Measurements from ENCODE around the gene SPOCK1.

Gene SPOCK1

DNA sequence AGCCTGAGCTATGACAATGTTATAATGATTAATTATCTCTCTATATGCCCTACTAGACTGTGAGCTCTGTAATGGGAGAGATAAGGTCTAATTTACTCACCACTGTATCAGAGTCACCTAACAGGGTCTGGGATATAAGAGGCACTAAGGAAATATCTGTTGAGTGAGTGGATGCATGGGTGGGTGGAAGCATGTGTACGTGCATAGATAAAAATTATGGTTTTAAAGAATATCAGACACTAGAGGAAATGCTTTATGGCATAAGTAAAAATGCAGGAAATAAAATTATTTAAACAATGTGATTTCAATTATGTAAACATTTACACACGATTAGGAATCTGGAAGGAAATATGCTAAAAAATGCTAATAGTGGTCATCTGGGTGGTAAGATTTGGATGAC, 137.8 kb downstream of the SPOCK1 start:
- Mint-ChIP-seq H3K4me3 (no peak overlapping the region), H3K36me3 (no peaks in the 10 kb centered on the region), H3K27me3 (no peaks in the 10 kb centered on the region), H3K9me3 (no peaks in the 10 kb centered on the region), H3K4me1 (no peaks in the 10 kb centered on the region), H3K27ac (no peak overlapping the region)
- CTCF ChIA-PET, result interaction anchor here (0.6 kb wide), 1 partner anchor 16 kb away, joined by 3 read pairs; no protein-coding TSS in a partner anchor
- DNase-seq, result no peak

DNA sequence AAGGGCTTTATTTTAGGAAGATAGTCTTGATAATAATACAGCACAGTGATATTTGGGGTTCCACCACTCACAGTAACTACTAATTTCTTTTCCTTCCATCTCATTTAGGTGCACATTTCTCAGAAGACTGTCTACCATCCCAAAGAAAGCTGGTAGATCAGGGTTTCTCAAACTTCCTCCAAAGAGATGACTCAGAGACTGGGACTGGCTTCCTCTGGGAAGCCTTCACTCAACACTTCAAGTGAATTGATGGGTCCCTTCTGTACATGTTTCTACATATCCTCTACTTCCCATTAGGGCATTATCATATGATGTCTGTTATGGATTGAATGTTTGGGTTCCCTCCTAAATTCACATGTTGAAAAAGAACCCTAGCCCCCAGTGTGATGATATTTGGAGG, 138.5 kb downstream of the SPOCK1 start:
- no peaks in the 10 kb centered on the region for H3K9me3 Mint-ChIP-seq
- no peaks in the 10 kb centered on the region for H3K4me1 Mint-ChIP-seq
- no peak overlapping the region for H3K27ac Mint-ChIP-seq
- H3K36me3 Mint-ChIP-seq, result no peaks in the 10 kb centered on the region
- no peaks in the 10 kb centered on the region for H3K27me3 Mint-ChIP-seq
- H3K4me3 Mint-ChIP-seq, result no peak overlapping the region
- DNase-seq, result no peak
- CTCF ChIA-PET, result no interaction called here

DNA sequence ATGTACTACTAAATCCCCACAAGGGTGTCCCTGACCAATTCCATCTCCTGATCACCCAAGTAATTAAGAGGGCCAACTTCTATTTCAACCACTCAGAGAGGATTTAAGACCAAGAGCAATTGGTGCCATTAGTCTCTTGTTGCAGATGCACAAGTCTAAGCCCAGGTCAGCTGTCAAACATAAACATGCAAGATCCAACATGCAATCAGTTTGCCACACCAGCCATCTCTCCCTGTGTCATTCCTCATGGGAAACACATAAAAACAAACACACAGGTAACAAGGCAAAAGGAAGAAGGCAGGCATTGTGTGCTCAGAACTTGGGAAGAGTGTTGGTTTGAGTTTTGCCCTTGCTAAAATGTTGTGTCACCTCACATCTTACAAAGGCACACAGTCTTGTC, 139.2 kb downstream of the SPOCK1 start:
- Mint-ChIP-seq H3K27me3 (no peaks in the 10 kb centered on the region), H3K4me1 (no peaks in the 10 kb centered on the region), H3K9me3 (no peaks in the 10 kb centered on the region), H3K36me3 (no peaks in the 10 kb centered on the region), H3K4me3 (no peak overlapping the region), H3K27ac (no peak overlapping the region)
- CTCF ChIA-PET, result no interaction called here
- no peak for DNase-seq

- Mint-ChIP-seq H3K9me3 (no peaks in the 10 kb centered on the region), H3K27me3 (peaks cover 6% of the 10 kb centered on the region), H3K36me3 (no peaks in the 10 kb centered on the region), H3K4me3 (no peak overlapping the region), H3K4me1 (no peaks in the 10 kb centered on the region), H3K27ac (no peak overlapping the region)
- CTCF ChIA-PET, result no interaction called here
- DNase-seq, result no peak
Measured at GRCh38 chr5:137357436-137357835, 141.7 kb downstream of the SPOCK1 start.

DNA sequence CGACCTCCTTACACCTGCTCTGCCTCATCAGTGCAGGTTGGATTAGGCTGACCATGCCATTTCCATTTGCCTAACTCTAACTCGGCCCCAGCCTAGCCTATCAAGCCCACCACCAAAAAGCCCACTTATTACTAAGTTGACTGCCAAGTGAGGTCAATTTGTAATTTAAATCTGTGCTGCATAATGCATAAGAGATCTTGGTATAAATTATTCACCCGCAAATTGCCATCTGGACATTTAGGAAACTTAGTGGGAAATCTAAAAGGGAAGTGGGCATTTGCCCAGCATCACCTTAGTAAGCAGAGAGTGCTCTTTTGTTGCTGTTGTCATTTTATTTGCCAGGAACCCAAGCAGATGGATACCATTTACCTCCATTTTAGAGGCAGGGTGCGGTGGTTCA, 143.0 kb downstream of the SPOCK1 start:
- H3K9me3 Mint-ChIP-seq, result no peaks in the 10 kb centered on the region
- no peaks in the 10 kb centered on the region for H3K36me3 Mint-ChIP-seq
- H3K27me3 Mint-ChIP-seq, result peaks cover 6% of the 10 kb centered on the region
- no peak for DNase-seq
- no peak overlapping the region for H3K27ac Mint-ChIP-seq
- CTCF ChIA-PET, result no interaction called here
- H3K4me3 Mint-ChIP-seq, result no peak overlapping the region
- H3K4me1 Mint-ChIP-seq, result no peaks in the 10 kb centered on the region

GRCh38 chr5:137355708-137356107, 143.4 kb downstream of the SPOCK1 start:
- Mint-ChIP-seq H3K27ac (no peak overlapping the region), H3K36me3 (no peaks in the 10 kb centered on the region), H3K4me3 (no peak overlapping the region), H3K9me3 (no peaks in the 10 kb centered on the region), H3K4me1 (no peaks in the 10 kb centered on the region), H3K27me3 (peaks cover 6% of the 10 kb centered on the region)
- CTCF ChIA-PET, result no interaction called here
- DNase-seq, result no peak

DNA sequence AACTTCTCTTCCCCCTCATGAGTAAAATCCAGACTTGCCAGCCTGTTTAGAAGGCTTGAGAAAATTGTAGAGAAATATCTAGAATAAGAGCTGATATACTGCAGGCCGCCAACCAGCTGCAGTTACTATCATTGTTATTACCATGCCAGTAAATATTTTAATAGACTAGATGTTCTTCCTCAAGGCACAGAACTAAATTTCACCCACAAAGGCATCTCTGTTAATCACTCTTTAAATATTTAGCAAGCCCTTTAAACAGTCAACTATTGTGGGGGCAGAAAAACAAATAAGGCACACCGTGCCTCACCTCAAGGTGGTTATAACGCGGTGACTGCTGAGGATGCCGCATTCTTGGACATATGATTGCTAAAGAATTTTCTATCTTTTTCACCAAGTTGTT, 147.0 kb downstream of the SPOCK1 start:
- no peaks in the 10 kb centered on the region for H3K4me1 Mint-ChIP-seq
- no peak overlapping the region for H3K4me3 Mint-ChIP-seq
- H3K27me3 Mint-ChIP-seq, result peaks cover 6% of the 10 kb centered on the region
- CTCF ChIA-PET, result no interaction called here
- no peaks in the 10 kb centered on the region for H3K9me3 Mint-ChIP-seq
- DNase-seq, result no peak
- H3K27ac Mint-ChIP-seq, result no peak overlapping the region
- no peaks in the 10 kb centered on the region for H3K36me3 Mint-ChIP-seq

DNA sequence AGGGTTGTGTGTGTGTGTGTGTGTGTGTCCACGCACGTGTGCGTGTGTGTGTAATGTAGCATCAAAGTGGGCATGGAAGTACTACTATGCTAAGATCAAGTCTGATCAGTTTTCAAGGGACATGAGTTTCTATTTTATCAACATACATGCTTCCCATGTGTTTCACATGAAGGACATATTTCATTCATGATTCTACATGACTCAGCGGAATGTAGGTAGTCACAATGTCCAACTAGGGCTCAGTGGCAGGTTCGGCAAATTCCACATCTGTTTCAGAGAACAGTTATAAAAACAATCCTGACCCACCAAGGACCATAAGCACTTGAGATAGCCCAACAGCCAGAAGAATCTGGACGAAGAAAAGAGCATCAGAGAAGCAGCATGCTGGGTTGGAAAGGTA, 148.3 kb downstream of the SPOCK1 start:
- Mint-ChIP-seq H3K4me3 (no peak overlapping the region), H3K4me1 (no peaks in the 10 kb centered on the region), H3K9me3 (no peaks in the 10 kb centered on the region), H3K27ac (no peak overlapping the region), H3K36me3 (no peaks in the 10 kb centered on the region), H3K27me3 (peaks cover 6% of the 10 kb centered on the region)
- CTCF ChIA-PET, result no interaction called here
- DNase-seq, result no peak

DNA sequence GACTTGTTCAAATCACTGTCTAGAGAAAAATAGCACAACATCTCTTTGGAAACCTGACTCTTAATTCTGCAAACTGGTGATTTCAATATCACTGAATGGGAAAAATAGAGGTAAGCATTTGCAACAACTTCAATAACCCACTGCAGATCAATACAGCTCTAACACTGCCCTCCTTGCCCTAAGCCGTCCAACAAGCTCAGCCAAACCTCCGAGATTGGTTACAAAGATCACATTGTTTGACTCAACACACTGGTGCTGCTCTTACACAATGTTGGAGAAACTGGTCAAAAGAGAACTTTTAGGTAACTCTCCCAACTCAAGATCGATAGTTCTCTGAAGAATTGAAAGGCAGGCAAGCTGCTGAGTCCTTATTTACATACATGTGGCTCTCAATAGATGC, 150.4 kb downstream of the SPOCK1 start:
- no peak for DNase-seq
- no peaks in the 10 kb centered on the region for H3K36me3 Mint-ChIP-seq
- CTCF ChIA-PET, result no interaction called here
- H3K27ac Mint-ChIP-seq, result no peak overlapping the region
- H3K9me3 Mint-ChIP-seq, result no peaks in the 10 kb centered on the region
- no peak overlapping the region for H3K4me3 Mint-ChIP-seq
- H3K4me1 Mint-ChIP-seq, result no peaks in the 10 kb centered on the region
- H3K27me3 Mint-ChIP-seq, result peaks cover under 1% of the 10 kb centered on the region

DNA sequence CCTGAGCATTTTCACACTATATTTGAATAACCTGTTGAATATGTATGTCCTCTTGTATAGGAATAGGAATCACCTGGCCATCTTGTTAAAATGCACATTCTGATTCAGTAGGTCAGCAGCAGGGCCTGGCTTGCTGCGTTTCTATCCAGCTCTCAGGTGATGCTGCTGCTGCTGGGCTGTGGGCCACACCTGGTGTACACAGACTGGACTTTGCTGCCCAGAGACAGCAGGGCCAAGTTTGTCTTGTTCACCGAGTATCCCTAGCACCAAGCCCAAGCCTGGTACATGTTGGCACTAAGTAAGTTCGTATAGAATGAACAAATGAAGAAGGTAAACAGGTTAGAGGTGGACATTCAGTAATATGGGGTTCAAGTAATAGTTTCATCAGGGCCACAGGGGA, 151.3 kb downstream of the SPOCK1 start:
- H3K27ac Mint-ChIP-seq, result no peak overlapping the region
- DNase-seq, result no peak
- peaks cover 3% of the 10 kb centered on the region for H3K27me3 Mint-ChIP-seq
- no peak overlapping the region for H3K4me3 Mint-ChIP-seq
- H3K36me3 Mint-ChIP-seq, result no peaks in the 10 kb centered on the region
- no peaks in the 10 kb centered on the region for H3K9me3 Mint-ChIP-seq
- no peaks in the 10 kb centered on the region for H3K4me1 Mint-ChIP-seq
- CTCF ChIA-PET, result no interaction called here

DNA sequence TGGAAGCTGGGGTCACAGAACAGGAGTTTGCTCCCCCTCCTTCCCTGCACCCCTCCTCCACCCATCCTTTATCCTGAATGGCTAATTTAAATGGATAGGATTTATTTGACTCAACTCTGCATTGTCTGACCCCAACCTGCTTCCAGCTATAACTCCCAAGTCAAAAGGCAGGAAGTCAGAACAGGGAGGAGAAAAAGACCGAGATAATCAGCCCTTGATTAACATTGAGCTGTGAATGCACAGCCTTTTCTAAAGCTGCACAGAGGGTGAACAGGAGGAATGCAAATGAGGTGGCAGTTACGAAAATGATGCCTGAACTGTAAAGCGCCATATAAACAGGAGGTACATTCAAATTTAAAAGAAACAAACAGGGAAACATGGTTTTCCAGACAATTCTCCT, 152.8 kb downstream of the SPOCK1 start:
- CTCF ChIA-PET, result no interaction called here
- Mint-ChIP-seq H3K4me1 (no peaks in the 10 kb centered on the region), H3K9me3 (no peaks in the 10 kb centered on the region), H3K4me3 (no peak overlapping the region), H3K27ac (no peak overlapping the region), H3K36me3 (no peaks in the 10 kb centered on the region), H3K27me3 (peaks cover 3% of the 10 kb centered on the region)
- DNase-seq, result no peak

- Mint-ChIP-seq H3K36me3 (no peaks in the 10 kb centered on the region), H3K4me1 (no peaks in the 10 kb centered on the region), H3K27me3 (peaks cover 3% of the 10 kb centered on the region), H3K4me3 (no peak overlapping the region), H3K9me3 (no peaks in the 10 kb centered on the region), H3K27ac (no peak overlapping the region)
- CTCF ChIA-PET, result interaction anchor here (0.6 to 1.2 kb wide), 4 partner anchors 16 to 153 kb away, joined by 3 to 5 read pairs (median 4); partner anchors contain the start of gene SPOCK1
- DNase-seq, result no peak
Measured at GRCh38 chr5:137345396-137345795, 153.7 kb downstream of the SPOCK1 start.

DNA sequence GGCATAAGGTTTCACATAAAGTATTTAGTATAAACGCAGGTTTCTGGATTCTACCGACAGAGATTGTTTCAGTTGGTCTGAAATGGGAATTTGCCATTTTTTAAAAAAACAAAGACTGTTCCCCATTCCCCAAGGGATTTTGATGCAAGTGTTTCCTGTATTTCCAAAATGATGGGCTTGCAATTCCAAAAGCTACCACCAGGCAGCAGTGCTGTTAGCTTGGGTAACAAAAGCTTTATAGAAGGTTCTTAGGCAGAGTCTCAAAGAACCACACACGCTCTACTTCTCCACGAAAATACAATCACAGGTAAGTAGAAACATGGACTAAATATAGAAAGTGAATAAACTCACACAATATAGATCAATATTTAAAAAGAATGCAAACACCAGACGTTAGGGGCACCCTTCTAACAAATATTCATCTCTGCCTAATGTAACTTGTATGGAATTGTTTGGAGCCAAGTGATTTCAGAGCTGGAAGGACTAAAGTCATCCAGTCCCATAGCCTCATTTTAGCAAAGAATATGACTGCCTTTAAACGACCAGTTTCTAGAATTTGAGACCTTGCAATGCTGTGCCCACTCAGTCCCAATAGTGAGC, 154.3 kb downstream of the SPOCK1 start:
- peak; percentile 40 for DNase-seq
- no peaks in the 10 kb centered on the region for H3K4me1 Mint-ChIP-seq
- H3K27me3 Mint-ChIP-seq, result peaks cover 3% of the 10 kb centered on the region
- no peaks in the 10 kb centered on the region for H3K36me3 Mint-ChIP-seq
- H3K4me3 Mint-ChIP-seq, result no peak overlapping the region
- H3K9me3 Mint-ChIP-seq, result no peaks in the 10 kb centered on the region
- no peak overlapping the region for H3K27ac Mint-ChIP-seq
- CTCF ChIA-PET, result interaction anchor here (0.6 to 1.2 kb wide), 4 partner anchors 17 to 154 kb away, joined by 3 to 5 read pairs (median 4); partner anchors contain the start of gene SPOCK1

GRCh38 chr5:137344021-137344420, 155.1 kb downstream of the SPOCK1 start:
- Mint-ChIP-seq H3K4me3 (no peak overlapping the region), H3K4me1 (no peaks in the 10 kb centered on the region), H3K27ac (no peak overlapping the region), H3K36me3 (no peaks in the 10 kb centered on the region), H3K27me3 (peaks cover 3% of the 10 kb centered on the region), H3K9me3 (no peaks in the 10 kb centered on the region)
- CTCF ChIA-PET, result no interaction called here
- DNase-seq, result no peak

DNA sequence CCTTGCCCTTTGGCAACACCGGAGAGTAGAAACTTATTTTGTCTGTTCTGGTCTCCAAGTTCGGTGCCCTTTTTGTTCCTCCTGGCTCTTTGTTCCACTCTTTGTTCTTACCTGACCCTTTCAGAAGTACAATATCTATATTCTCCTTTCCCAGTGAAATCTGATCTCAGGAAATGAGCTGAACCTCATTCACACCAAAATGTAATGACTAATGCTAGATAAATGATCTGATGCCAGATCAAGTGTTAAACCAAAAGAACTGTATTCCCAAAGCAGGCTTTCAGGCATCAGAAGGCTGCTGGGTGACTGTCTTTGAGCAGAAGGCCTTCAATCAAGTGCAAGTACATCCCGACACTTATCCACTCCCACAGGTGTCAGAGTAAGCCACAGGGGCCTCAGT, 156.4 kb downstream of the SPOCK1 start:
- H3K4me3 Mint-ChIP-seq, result no peak overlapping the region
- no peak overlapping the region for H3K27ac Mint-ChIP-seq
- DNase-seq, result no peak
- peaks cover 3% of the 10 kb centered on the region for H3K27me3 Mint-ChIP-seq
- no peaks in the 10 kb centered on the region for H3K36me3 Mint-ChIP-seq
- CTCF ChIA-PET, result no interaction called here
- no peaks in the 10 kb centered on the region for H3K9me3 Mint-ChIP-seq
- no peaks in the 10 kb centered on the region for H3K4me1 Mint-ChIP-seq

DNA sequence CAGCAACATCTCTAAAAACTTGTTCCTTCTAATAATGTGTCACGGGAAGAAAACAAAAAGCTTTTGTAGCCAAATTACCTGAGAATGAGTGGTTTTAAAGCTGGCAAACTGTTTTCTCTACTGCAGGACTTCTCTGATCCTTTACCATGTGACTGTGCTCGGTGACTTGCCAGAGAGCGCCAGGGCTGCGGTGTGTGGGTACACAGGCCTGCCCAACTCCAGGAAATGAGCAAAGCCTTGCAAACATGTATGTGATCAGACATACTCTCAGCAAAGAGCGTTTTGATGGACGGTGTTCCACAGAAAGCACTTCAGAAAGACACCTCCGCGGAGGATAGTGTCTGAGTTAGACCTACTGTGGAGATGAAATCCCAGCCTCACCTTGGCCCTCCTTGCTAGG, 157.3 kb downstream of the SPOCK1 start:
- DNase-seq, result no peak
- H3K4me3 Mint-ChIP-seq, result no peak overlapping the region
- no peaks in the 10 kb centered on the region for H3K4me1 Mint-ChIP-seq
- CTCF ChIA-PET, result no interaction called here
- H3K9me3 Mint-ChIP-seq, result no peaks in the 10 kb centered on the region
- H3K27ac Mint-ChIP-seq, result no peak overlapping the region
- H3K27me3 Mint-ChIP-seq, result peaks cover 3% of the 10 kb centered on the region
- no peaks in the 10 kb centered on the region for H3K36me3 Mint-ChIP-seq

Measured in activated naive CD4-positive, alpha-beta T cell treated with anti-CD3 and anti-CD28 coated beads, Interleukin-2, amount 10 ng/mL, durations not matched to agents 7 days and 5 days (primary cell).